ENCODE measurements around the gene PHF14.
"Not testable (repeated sequence)": the region's sequence is repeated elsewhere in the genome, so short reads cannot be mapped to it uniquely, and the experiment has no call there.

Gene PHF14, protein sequence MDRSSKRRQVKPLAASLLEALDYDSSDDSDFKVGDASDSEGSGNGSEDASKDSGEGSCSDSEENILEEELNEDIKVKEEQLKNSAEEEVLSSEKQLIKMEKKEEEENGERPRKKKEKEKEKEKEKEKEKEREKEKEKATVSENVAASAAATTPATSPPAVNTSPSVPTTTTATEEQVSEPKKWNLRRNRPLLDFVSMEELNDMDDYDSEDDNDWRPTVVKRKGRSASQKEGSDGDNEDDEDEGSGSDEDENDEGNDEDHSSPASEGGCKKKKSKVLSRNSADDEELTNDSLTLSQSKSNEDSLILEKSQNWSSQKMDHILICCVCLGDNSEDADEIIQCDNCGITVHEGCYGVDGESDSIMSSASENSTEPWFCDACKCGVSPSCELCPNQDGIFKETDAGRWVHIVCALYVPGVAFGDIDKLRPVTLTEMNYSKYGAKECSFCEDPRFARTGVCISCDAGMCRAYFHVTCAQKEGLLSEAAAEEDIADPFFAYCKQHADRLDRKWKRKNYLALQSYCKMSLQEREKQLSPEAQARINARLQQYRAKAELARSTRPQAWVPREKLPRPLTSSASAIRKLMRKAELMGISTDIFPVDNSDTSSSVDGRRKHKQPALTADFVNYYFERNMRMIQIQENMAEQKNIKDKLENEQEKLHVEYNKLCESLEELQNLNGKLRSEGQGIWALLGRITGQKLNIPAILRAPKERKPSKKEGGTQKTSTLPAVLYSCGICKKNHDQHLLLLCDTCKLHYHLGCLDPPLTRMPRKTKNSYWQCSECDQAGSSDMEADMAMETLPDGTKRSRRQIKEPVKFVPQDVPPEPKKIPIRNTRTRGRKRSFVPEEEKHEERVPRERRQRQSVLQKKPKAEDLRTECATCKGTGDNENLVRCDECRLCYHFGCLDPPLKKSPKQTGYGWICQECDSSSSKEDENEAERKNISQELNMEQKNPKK

DNA sequence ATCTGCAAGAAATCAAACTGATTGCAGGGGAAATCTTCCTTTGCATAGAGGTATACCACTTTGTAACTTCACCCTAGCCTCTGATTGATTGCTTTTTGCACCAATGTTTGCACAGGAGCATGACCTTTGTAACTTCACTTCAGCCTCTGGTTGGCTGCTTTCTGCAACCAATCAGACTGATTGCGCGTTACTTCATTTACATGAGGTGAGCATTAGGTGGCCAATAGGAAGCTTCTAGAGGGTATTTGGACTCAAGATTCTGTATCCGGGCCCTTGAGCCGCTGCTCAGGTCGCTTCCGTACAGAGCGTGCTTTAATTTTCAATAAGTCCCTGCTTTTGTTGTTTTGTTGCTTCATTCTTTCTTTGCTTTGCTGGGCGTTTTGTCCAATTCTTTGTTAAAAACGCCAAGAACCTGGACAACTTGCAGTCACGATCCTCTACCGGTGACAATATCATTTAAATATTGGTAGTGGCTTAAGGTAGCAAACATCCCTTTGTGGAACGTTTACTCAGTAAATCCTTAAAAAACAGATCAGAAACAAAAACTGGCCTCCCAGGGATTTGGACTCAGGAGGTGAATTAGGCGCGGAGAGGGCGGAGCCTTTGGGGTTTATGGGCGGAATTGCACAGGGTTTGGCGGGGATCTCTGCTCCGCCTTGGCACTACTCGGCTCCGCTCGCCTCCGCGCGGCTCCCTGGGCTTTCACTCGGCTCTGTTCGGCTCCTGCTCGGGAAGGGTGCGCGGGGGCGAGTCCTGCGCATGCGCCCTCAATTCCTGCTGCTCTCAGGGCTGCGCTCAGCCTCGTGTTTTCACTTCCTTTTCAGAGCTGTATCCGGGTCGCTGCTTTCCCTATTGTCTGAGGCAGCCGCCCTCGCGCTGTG is at the start of gene PHF14:
Gene PHF14 (plus strand): TSS at position 812 of the 881 bp plus-strand sequence. CDS start 452 bp downstream, outside the sequence.
- peak; percentile 92 for DNase-seq (ENCODE audit: low read depth)

DNA sequence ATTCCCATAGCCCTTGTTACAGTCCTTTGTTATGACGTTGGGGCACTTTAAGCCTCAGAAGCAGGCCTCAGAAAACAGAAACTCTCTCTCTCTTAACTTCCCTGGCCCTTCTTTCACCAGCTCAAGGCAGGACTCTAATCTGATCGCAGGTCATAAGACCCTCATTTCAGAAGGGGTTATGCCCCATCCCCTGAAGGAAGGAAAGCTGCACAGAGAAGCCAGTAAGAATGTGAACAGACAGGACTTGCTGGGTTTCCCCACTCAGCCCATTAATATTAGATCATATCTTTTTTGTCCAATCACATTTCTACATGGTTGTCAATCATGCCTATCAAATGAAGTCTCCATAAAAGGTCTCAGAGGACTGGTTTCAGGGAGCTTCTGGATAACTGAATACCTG is 49.3 kb upstream of the PHF14 start:
- DNase-seq (ENCODE audit: low read depth) = no peak

DNA sequence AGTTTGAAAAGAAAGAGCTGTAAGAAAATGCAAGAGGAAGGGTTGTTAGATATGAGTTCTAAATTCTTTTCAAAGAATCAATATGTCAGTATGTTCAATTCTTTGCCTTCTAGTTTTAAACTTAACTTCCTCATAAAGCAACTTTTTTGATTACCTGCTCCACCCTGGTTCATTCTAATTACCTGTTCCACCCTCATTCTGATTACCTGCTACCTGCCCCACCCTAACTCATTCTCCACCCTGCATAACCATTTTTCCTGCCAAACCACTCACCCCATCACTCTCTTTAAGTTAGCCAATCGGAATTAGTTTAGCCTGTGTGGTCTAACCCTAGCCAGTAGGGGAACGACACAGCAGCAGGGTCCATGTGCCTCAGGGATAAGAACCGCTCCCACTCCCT is 45.5 kb upstream of the PHF14 start:
- not testable (repeated sequence) for DNase-seq (ENCODE audit: low read depth)

- no peak for DNase-seq (ENCODE audit: low read depth)
Measured at GRCh38 chr7:10930551-10930950, 43.1 kb upstream of the PHF14 start.

DNA sequence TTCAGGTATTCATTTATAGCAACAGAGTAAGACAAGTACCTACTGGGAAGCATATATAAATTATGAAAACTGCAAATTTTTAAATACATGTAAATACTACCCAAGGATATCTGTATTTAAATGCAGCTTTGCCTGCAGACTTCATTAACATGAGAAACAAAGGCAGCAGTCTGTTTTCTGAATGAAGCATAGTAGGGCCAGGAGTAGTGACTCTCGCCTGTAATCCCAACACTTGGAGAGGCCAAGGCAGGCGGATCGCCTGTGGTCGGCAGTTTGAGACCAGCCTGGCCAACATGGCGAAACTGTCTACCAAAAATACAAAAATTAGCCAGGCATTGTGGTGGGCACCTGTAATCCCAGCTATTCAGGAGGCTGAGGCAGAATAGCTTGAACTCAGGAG is 42.5 kb upstream of the PHF14 start:
- DNase-seq (ENCODE audit: low read depth) = no peak

DNA sequence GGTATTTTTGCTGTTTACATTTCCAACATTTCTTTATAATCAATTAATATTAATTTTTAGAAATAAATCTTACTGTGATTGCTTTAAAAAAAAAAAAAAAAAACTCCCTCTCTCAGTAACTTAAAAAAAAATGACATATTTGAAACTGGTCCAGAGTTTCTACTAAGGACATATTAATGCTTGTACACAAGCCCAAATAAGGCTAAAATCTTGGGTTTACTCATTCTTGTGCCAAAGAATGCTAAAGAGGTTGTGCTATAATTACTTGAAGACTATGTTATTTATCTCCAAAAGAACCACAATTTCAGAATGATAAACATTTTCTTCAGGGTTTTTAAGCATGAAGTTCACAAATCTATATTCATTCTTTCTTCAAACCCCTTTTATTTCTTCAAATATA is 39.4 kb upstream of the PHF14 start:
- peak; percentile 76 for DNase-seq (ENCODE audit: low read depth)

- peak; percentile 20 for DNase-seq (ENCODE audit: low read depth)
Measured at GRCh38 chr7:10939237-10939910, 34.3 kb upstream of the PHF14 start.

- DNase-seq (ENCODE audit: low read depth) = peak; percentile 93
Measured at GRCh38 chr7:10939911-10940703, 33.6 kb upstream of the PHF14 start.

DNA sequence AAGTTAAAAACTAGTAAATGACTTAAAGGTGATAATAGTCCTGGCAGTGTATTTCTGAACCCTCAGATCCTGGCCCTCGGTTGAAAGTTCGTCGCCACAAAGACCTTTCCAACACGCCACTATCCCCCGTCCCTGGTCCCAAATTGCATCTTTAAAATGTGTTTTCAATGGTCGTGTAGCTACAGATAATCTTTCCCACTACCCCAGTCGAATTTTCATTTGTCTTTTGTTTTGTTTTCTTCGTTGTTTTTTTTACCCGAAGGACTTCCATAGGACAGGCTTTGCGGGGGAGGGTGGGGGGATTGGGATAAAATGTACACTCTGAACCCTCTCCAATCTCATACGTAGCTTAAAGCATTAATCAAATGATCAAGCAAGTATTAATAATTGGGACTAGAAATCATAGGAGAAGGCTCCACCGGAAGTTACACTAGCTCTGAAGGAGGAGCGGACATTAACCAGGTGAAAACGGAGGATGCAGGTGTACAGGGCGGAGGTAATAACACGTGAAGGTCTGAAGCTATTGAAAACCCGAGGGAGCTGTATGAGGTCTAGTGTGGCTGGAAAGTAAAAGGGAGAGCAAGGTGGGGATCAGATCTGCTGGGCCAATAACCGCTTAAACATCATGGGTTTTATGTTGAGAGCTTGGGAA is 32.8 kb upstream of the PHF14 start:
- DNase-seq (ENCODE audit: low read depth) = no peak

- DNase-seq (ENCODE audit: low read depth) = no peak
Measured at GRCh38 chr7:10950494-10950893, 23.2 kb upstream of the PHF14 start.

DNA sequence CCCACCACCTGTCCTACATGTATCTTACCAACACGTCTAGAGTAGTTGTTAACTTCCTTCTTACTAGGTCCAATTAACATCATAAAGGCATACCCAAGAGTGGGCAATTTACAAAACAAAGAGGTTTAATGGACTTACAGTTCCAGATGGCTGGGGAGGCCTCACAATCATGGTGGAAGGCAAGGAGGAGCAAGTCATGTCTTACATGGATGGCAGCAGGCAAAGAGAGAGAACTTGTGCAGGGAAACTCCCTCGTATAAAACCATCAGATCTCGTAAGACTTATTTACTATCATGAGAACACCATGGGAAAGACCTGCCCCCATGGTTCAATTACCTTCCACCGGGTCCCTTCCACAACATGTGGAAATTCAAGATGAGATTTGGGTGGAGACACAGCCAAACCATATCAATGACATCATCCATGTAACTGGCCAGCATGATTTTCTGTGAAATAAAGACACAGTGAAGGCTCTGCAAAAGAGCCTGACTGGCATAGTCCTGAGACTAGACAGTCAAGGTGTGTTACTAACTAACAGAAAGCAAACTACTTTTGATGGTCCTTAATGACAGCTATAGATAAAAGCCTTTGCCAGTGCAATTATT is 22.6 kb upstream of the PHF14 start:
- not testable (repeated sequence) for DNase-seq (ENCODE audit: low read depth)

DNA sequence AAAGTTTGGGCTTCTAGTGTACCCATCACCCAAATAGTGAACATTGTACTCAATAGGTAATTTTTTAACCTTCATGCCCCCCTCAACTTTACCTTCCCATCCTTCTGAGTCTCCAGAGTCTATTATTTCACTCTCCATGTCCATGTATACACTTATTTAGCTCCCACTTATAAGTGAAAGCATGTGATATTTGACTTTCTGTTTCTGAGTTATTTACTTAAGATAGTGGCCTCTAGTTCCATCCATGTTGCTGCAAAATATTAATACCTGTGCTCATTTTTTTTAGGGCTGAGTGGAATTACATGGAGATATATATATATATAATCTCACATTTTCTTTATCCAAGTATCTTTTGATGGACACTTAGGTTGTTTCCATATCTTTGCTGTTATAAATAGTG is 21.1 kb upstream of the PHF14 start:
- no peak for DNase-seq (ENCODE audit: low read depth)

- not testable (repeated sequence) for DNase-seq (ENCODE audit: low read depth)
Measured at GRCh38 chr7:10953078-10953750, 20.5 kb upstream of the PHF14 start.

DNA sequence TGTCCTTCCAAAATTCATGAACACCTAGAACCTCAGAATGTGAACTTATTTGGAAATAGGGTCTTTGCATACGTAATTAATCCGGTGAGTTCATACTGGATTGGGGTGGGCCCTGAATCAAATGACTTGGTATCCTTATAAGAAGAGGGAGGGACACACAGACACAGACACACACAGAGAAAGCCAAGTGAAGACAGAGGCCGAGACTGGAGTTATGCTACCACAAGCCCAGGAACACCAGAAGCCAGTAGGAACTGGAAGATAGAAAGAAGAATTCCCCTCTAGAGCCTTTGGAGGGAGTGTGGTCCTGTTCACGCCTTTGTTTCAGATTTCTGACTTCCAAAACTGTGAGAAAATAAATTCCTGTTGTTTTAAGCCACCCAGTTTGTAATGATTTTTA is 17.1 kb upstream of the PHF14 start:
- no peak for DNase-seq (ENCODE audit: low read depth)

- not testable (repeated sequence) for DNase-seq (ENCODE audit: low read depth)
Measured at GRCh38 chr7:10960242-10960641, 13.4 kb upstream of the PHF14 start.

GRCh38 chr7:10965016-10965415 is 8.7 kb upstream of the PHF14 start:
- not testable (repeated sequence) for DNase-seq (ENCODE audit: low read depth)

- DNase-seq (ENCODE audit: low read depth) = no peak
Measured at GRCh38 chr7:10972174-10972573, 1.5 kb upstream of the PHF14 start.

- DNase-seq (ENCODE audit: low read depth) = peak; percentile 45
Measured at GRCh38 chr7:10973942-10974911, 555 bp downstream of the PHF14 start.

Measured in amniotic epithelial cell (primary cell).